ENCODE results near the gene MTMR10. TPM values are rescaled to one million over a fixed set of nuclear protein-coding genes. Genes with fewer than 3 reads are reported as not detected.

Gene MTMR10
- total RNA-seq, 1 experiment from 2014 or later, result 20.8 TPM

DNA sequence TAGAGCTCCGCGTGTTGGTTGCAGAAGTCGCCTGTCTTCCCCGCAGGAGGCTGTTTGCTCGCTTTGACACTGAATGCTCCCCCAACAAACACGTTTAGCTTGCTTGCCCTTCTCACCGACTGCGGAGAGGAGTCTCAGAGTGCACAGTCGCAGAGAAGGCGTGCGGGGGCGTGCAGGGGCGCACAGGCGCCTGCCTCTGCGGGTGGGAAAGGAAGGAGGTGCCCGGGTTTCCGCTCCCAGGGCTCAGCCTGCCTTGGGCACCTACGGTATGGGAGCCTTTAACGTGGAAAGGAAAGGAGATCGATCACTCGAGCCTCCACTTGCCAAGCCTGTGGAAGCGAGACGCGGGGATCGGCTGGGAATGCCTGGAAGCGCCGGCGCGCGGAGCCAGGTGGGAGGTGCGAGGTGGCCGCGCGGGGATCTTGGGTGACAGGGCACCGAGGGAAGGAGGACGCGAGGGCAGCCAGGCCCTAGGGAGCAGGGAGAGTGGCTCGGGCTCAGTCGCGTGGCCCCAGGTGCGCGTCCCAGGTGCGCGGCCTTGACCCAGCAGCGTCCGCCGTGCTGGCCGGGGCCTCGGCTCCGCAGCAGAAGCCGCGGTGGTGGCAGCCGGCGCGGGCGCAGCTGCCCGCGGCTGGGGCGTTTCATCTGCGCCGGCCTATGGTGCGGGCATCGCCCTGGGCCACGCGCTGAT lies 87.8 kb downstream of the MTMR10 start, which contains the start of gene FAN1:
TSS of gene FAN1 (plus strand) at position 419 of the 691 bp plus-strand sequence. CDS start 749 bp downstream, outside the sequence.
- in situ Hi-C loops (cut with HindIII; ENCODE audit: low pct_unique_long_range_greater_than_20kb, low sequenced_read_pairs), result no loop called here
- DNase-seq (ENCODE audit: low read depth, low spot score), result peak; percentile 69

- in situ Hi-C loops (cut with HindIII; ENCODE audit: low pct_unique_long_range_greater_than_20kb, low sequenced_read_pairs), result no loop called here
- DNase-seq (ENCODE audit: low read depth, low spot score), result no peak
Observed at GRCh38 chr15:30901889-30902288, 89.5 kb downstream of the MTMR10 start.

GRCh38 chr15:30896211-30896606 lies 95.2 kb downstream of the MTMR10 start:
- DNase-seq (ENCODE audit: low read depth, low spot score), result no peak
- in situ Hi-C loops (cut with HindIII; ENCODE audit: low pct_unique_long_range_greater_than_20kb, low sequenced_read_pairs), result no loop called here

- in situ Hi-C loops (cut with HindIII; ENCODE audit: low pct_unique_long_range_greater_than_20kb, low sequenced_read_pairs), result no loop called here
- no peak for DNase-seq (ENCODE audit: low read depth, low spot score)
Observed at GRCh38 chr15:30895461-30896210, 95.8 kb downstream of the MTMR10 start.

DNA sequence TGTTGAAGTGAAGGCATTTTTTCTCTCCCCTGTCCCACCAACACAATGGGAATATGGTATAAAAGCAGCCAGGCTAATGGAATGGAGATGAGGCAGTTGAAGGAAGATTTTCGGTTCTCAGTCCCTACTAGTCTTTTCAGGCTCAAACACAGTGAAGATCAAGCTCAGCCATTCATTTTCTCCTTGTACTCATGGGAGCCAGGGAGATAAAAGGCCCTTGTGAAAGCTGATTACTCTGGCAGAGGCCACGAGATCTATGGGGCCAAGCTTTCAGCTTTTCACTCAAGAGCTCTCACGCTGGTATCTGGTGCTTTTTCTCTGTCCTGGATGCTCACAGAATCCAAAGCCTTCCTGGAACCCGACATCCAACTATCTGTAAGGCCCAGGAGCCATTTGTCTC lies 102.2 kb downstream of the MTMR10 start:
- in situ Hi-C loops (cut with HindIII; ENCODE audit: low pct_unique_long_range_greater_than_20kb, low sequenced_read_pairs), result no loop called here
- peak; percentile 91 for DNase-seq (ENCODE audit: low read depth, low spot score)

Small RNA genes within 50 kb of the gene (small RNA-seq; reads per million reads assigned to genes)
- 0 reads per million in 2 experiments for gene RNU6-466P

Other genes with a start within 250 kb of the MTMR10 start
- gene FAN1, start 87.7 kb downstream of the MTMR10 start, total RNA-seq (2014; rRNA removed; shearing (Covaris generic)), result 13.5 and 13.8 TPM in 2 replicates
- gene TRPM1, start 110.1 kb upstream of the MTMR10 start, total RNA-seq (2014; rRNA removed; shearing (Covaris generic)), result 105 and 109 TPM in 2 replicates